HPDE6-E6E7 (cell line): ENCODE results near the gene PHACTR1.
A peak's percentile ranks its signal among the peaks of the same experiment; 100 is the strongest.

Experiments
- DNase-seq: peaks from one replicate; pipeline ENCODE4 v3.0.0; 2011; ENCODE audit warnings: missing footprints; ENCODE audit errors: extremely low spot score

PHACTR1 gene

DNA sequence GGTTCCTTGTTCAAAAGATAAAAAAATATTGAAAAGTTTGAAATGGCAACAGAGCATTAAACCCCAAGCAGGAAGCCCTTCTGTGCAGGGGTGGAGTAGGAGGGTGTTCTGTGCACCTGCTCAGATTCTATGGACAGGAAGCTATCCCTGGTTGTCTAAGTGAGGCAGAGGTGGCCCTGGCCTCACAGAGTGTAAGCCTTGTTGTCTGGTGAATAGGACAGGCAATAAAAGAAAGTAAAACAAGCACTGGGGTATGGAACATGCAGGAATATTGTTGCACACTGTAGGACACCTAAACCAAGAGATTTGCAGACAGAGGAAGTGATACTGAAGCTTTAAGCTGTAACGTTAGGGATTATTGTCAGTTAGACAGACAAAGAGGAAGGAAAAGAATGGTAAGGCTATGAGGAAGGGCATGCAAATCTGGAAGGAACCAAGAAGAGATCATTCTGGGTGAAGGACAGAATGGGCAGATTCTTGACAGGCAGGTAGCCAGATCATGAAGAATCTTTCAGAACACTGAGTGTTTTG, 545.0 kb downstream of the PHACTR1 start:
- no peak for DNase-seq

DNA sequence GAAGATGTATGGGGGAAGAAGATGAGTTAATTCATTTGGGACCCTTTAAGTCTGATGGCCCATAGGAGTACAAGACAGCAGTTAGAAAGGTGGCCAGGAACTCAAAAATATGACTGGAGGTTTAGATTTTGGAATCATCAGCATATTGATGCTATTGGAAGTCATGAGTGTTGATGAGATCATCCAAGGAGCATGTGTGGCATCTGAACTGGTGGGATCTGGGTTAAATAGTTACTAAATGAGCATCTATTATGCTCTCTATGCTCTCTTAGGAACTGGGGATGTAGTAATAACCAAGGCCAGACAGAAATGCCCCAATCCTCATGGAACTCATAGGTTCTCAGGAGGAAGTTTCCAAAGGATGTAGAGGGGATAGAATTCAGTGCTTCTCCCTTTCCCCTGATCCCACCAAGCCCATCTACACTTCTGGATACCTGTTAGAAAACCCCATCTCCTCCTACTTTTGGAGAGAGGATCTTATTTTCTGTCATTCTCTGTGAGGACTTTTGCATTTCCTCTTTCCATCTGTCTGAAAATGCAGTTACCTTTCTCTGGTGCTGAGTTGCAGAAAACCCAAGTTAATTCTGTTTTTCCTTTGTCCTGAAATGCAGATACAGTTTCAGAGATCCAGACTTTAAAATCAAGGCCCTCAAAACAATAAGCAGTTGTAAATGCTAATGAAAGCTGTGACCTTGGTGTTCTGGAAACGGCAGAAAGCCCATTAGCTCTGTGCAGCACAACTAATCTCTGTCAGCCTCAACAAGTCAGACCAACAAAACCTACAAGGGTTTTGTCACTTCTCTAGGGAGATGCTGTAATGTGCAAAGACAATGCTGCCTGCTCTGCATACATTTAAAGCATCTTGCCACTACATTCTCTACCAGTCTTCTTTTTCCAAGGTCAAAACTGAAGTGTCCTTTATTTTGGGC, 546.0 kb downstream of the PHACTR1 start:
- DNase-seq, result no peak

- DNase-seq, result no peak
These were observed 547.1 kb downstream of the PHACTR1 start for GRCh38 chr6:13263669-13264068.

GRCh38 chr6:13267142-13267651, 550.6 kb downstream of the PHACTR1 start:
- no peak for DNase-seq

- DNase-seq, result peak; percentile 54
These were observed 552.4 kb downstream of the PHACTR1 start for GRCh38 chr6:13268913-13269518.

DNA sequence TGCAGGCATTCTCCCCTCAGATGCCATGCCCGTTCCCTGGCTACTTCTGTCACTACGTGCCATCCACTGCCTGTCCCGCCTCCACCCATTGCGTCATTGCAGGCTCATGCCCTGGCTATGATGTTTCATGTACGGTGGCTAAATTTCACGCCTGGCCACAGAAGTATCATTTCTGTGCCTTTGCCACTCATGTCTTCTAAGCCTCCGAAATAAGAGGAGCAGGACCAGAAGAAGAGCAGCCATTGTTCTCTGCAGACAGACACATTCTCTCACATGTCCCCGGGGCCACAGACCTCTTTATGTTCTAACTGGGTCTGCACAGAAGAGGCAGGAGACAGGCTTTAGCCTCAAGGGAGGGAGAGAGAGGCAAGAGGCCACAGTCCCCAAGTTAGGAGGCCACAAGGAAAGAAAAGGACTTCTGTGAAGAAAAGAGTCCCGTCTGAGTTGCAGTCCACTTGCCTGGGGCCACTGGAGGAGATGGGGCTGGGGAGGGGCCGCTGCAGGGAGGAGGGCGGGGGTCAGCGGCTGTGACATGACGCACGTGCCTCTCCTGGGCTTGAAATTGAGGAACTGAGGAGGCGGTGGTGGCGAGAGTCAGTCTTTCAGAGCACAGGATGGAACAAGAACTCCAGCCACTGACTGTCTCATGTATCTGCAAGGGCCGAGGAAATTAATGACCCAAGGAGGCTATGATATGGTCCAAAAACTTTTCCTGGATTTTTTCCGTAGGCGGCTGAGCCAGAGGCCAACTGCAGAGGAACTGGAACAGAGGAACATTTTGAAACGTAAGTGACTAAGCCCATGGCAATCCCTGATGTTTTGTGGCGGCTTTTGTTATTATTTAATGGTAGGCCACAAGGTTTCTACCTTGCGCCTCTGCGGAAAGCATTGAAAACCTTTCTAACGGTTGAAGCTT, 555.8 kb downstream of the PHACTR1 start:
- DNase-seq, result no peak

DNA sequence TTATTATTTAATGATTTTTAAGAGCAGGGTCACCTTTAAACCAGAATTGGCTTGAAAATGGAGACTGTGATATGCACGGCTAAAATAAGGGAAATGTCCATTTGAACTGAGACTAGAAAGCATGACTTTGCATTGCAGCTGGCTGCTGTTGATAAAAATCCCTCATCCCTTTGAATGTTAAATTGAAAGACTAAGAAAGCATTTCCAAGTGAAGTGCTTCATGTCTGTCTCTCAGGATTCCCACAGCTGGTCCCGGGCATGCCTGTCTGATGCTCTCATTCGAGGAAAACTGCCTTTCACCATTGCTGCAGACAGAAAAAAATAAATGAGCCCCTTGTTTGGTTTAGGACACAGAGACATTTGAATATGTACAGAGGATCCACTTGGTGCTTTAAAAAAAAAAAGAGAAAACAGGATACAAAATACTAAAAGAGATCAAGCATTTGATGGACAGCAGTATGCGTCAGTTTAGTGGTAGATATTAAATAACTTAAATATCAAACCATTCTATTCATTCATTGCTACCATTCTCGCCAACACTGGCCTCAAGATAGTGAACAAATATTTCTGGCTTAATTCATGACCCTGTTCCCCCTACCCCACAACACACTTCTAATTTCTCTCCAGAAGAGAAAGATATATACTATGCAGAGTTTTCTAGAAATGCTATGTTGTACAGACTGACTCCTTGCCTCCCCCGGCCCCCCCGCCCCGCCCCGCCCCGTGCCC, 556.8 kb downstream of the PHACTR1 start:
- no peak for DNase-seq

DNA sequence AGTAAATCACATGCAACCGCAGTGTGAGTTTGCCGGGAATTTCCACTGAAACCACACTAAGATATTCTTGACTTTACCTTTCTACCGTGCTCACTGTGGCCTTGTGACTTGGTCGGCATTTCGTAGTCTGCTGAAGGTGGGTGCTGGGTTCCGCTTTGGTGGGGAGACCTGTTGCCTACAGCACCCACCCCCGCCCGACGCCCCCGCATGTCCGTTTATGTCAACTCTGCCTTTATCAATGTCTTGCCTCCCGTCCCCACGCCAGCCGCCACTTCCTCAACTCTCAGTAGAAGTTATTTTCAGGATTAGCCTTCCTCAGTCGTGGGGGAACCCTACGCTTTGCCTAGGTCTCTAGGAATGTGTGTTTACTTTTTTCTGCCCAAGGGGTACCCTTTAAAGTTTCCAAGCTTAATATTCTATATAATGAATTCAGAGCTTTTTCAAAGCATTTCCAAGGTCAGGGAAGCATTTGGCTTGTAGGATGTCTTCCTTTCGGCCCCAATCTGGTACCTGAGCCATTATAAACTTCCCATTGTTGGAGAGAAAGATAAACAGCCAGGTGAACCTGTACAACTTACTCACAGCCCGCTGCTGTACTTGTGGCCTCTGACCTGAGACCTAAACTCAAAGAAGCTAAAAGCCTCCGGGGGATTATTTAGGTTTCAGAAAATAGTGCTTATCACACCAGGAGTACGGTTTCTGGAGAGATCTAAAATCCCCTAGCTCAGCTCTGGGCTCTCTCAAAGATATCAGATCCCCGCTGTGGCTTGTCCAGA, 557.6 kb downstream of the PHACTR1 start:
- no peak for DNase-seq

- DNase-seq, result no peak
These were observed 558.3 kb downstream of the PHACTR1 start for GRCh38 chr6:13274707-13275434.

- DNase-seq, result no peak
These were observed 558.9 kb downstream of the PHACTR1 start for GRCh38 chr6:13275435-13275989.

DNA sequence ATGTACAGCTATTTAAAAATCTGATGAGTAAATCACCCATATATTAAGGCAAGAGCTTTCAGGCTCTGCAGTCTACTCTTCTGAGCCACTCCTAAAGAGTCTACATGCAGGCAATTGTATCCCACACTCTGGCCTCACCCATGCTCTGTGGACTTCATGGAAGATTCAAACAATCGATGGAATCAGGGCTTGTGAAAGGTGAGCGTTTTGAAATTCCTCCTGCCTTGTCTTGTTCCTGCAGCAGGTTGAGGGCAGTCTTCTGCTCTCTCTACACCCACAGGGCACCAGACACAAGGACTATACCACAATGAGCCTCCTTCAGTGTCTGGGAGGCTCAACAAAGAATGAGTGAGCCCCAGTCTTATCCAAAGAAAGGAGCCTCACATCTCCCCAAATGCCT, 560.7 kb downstream of the PHACTR1 start:
- DNase-seq, result no peak

DNA sequence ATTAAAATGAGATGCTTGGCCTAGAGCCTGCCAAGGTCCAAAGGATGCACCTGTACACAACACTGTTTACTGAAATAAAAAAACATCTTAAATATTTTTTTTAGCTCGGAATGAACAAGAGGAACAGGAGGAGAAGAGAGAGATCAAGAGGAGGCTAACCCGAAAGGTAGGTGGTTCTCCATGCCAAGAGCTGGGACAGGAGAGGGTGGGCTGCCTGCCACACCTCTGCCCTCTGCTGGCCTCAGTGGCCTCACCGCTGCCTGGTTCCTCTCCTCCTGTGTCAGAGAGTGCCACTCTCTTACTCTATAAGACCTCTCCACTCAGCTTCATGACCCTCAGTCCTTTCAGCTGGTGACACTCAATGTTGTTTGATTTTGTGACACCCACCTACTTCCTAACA, 561.6 kb downstream of the PHACTR1 start:
- DNase-seq, result no peak

DNA sequence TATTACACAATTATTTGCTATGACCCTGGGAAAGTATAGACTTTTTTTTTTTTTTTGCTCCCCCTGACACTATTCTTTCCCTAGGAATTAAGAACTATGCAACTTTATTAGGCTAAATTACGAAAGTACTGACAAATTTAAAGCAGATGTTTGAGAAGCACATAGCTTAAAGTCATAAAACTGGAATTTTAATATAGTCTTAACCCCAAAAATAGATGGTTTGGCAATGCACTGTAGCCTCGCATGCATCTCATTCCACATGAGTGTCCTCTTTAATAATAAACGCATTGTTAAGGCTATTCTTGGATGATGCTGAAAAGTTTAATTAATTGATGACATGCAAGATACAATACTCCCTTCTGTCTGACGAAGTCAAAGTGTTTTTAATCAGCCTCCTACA, 562.4 kb downstream of the PHACTR1 start:
- DNase-seq, result no peak

GRCh38 chr6:13280254-13280653, 563.7 kb downstream of the PHACTR1 start:
- DNase-seq, result no peak

DNA sequence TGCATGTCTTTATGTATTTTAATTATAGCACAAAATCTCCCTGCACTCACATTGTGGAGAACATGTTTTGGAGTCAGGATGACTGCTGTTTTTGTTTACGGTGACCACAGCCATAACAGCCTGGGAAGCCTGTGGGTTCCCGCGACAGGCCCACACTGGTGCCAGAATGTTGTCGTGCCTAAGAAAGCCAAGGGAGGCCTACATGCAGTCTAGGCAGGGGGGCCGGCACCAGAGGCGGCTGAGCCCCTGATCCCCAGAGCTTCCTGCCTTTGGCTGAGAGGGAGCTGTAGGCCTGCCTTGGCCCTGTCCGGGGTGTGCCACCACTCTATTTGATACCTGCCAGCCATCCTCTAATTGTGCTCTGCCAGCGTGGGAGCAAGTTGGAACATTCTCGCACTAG, 565.1 kb downstream of the PHACTR1 start:
- no peak for DNase-seq

- DNase-seq, result no peak
These were observed 566.0 kb downstream of the PHACTR1 start for GRCh38 chr6:13282393-13283069.

DNA sequence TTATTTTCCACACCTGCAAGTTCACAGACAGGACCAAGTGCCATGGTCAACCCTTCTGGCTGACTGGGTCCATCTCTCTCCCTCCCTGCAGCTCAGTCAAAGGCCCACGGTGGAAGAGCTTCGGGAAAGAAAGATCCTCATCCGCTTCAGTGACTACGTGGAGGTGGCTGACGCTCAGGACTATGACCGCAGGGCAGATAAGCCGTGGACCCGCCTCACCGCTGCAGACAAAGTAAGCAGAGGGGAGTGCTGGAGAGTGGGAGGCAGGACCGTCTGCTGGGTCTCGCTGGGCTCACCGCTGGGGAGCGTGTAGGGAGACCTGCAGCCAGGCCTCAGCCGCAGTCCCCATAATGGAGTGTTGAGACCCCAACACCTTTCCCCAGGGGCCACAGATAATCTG, 566.8 kb downstream of the PHACTR1 start:
- no peak for DNase-seq

DNA sequence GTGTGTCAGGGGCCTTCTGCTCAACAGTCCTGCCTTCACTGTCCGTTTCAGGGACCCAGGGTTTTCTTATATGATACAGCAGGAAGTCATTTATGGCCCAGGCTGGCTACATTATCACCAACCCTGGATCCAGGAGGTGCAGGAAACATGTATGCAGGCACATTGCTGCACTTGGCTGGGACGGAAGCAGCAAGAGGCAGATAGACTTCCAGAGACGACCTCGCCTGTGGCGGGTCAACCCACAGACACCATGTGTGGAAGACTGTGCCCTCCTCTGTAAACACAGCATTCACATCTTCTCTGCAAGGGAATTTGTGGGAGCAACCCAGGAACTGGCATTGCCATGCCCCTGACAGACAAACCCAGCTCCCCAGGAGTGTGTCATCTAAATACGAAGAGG, 568.1 kb downstream of the PHACTR1 start:
- no peak for DNase-seq

- DNase-seq, result no peak
These were observed 569.1 kb downstream of the PHACTR1 start for GRCh38 chr6:13285705-13286104.
